PFSK-1 (cell line): ENCODE data around the gene EFL1.

Experiments used
- FOXP2 ChIP-seq: optimal IDR thresholded peaks from 2 replicates; pipeline ENCODE3; 2011; ENCODE audit warnings: borderline replicate concordance, control low read depth, inconsistent platforms; ENCODE audit not compliant: insufficient read depth; ENCODE audit errors: extremely low read length, extremely low read depth
- POLR2AphosphoS5 ChIP-seq: IDR thresholded peaks from 2 replicates; pipeline ENCODE4 v1.6.1; 2012; ENCODE audit warnings: low read depth, mild to moderate bottlenecking, control low read depth, low read length, moderate library complexity
- SIN3A ChIP-seq: IDR thresholded peaks from 2 replicates; pipeline ENCODE4 v1.6.1; 2012; ENCODE audit warnings: mild to moderate bottlenecking, low read length, moderate library complexity, borderline replicate concordance; ENCODE audit not compliant: insufficient read depth
- TAF1 ChIP-seq: IDR thresholded peaks from 2 replicates; pipeline ENCODE4 v1.6.1; 2012; ENCODE audit warnings: low read length, control low read depth, borderline replicate concordance; ENCODE audit not compliant: insufficient read depth
- TF ChIP-seq, protein P1 (sequence below), 2 experiments: IDR thresholded peaks; 2 replicates each; pipeline versions ENCODE4 v1.6.1 to v1.8.0; 2011 to 2012; ENCODE audit warnings: low read depth in 2 of 2, low read length in 2 of 2, control low read depth in 1 of 2, inconsistent platforms in 1 of 2, mild to moderate bottlenecking in 1 of 2, moderate library complexity in 1 of 2; ENCODE audit not compliant: insufficient read depth in 1 of 2

DNA sequence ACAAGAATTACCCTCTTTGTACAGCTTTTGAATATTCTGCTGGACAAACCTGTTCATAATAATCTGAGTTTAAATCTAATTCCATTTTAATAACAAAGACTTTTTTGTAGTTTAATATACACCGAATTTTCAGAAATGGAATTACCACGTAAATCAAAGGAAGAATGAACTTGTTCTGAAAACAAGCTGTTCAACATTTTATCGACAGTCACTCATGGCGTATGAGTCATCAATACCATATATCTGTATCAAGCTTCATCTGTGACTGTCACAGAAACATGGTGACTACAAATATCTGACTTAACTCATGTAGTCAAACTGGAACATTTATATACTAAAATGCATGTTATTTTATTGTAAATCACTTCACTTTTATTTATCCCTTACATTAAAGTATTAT is 90.0 kb downstream of the EFL1 start:
- TF ChIP-seq TAF1 (no peak), SIN3A (no peak), POLR2AphosphoS5 (no peak), FOXP2 (no peak)
- TF ChIP-seq, protein P1, sequence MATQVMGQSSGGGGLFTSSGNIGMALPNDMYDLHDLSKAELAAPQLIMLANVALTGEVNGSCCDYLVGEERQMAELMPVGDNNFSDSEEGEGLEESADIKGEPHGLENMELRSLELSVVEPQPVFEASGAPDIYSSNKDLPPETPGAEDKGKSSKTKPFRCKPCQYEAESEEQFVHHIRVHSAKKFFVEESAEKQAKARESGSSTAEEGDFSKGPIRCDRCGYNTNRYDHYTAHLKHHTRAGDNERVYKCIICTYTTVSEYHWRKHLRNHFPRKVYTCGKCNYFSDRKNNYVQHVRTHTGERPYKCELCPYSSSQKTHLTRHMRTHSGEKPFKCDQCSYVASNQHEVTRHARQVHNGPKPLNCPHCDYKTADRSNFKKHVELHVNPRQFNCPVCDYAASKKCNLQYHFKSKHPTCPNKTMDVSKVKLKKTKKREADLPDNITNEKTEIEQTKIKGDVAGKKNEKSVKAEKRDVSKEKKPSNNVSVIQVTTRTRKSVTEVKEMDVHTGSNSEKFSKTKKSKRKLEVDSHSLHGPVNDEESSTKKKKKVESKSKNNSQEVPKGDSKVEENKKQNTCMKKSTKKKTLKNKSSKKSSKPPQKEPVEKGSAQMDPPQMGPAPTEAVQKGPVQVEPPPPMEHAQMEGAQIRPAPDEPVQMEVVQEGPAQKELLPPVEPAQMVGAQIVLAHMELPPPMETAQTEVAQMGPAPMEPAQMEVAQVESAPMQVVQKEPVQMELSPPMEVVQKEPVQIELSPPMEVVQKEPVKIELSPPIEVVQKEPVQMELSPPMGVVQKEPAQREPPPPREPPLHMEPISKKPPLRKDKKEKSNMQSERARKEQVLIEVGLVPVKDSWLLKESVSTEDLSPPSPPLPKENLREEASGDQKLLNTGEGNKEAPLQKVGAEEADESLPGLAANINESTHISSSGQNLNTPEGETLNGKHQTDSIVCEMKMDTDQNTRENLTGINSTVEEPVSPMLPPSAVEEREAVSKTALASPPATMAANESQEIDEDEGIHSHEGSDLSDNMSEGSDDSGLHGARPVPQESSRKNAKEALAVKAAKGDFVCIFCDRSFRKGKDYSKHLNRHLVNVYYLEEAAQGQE (IDR thresholded peaks at IDR 0.05; ENCODE audit: insufficient read depth in 1 of 2, low read depth in 2 of 2, low read length in 2 of 2) = no peak
